HG03097 (cell line): ENCODE data around the gene NXPH1.

Experiments
- ATAC-seq: cut with Tn5 transposase; IDR thresholded peaks from one replicate; pipeline ENCODE4 v1.9.1; 2021; ENCODE audit not compliant: unreplicated experiment, low FRiP score

NXPH1 gene

DNA sequence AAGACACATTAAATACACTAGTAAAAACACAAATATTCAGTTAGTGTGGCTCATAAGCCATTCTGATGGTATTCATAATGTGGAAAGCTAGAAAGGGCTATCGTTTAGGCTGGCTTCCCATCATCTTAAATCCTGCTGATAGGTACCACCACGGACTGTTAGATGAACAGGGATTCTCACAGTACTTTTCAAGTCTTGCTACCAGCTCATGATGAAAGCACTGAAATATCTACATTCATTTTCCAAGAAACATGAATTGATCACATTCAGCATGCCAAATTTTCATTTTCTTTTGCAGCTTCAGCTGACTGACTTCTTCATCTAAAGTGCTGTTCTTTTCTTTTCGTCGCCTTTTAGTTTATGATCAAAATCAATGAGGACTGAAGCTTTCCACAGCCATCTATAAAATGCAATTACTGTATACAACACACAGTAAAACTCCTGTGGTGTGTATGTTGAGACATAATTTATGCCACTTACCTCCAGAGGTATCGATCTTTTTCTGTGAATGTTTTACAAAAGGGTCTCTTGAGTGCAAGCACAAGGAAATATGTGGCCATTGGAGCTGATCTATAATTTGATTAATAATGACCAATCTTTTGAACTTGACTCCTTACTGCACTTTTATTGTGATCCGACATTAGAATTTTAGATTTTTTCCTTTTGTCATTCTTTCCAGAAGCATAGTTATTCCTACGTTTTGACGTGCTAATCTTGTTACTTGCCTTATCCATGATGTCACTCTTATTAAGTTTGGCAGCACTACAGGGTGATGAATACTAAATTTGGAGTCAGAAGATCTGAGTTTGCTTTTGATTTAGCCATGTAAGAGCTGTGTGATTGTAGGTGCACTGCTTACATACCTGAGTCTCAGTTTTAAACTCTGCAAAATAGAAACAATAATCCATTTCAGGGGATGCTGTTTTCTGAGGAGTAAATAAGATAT lies 58.4 kb downstream of the NXPH1 start:
- ATAC-seq, result no peak

DNA sequence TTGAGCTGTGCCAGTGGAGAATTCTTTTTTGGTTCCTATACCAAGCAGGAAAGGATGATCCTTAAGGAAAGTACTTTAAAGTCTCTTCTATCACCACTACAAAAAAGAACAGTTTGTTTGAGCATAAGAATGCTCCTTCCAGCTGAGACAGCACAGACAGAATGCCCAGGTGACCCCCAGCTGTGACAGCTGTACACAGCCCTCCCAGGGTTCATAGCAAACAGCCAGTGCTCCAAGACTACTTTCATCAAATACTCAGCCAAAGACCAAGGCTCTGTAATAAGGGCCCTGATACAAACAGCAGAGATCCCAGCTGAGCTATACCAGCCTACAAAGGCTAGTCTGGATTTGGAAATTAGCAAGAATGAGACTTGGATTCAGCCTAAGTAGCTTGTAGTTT lies 65.7 kb downstream of the NXPH1 start:
- ATAC-seq, result no peak

DNA sequence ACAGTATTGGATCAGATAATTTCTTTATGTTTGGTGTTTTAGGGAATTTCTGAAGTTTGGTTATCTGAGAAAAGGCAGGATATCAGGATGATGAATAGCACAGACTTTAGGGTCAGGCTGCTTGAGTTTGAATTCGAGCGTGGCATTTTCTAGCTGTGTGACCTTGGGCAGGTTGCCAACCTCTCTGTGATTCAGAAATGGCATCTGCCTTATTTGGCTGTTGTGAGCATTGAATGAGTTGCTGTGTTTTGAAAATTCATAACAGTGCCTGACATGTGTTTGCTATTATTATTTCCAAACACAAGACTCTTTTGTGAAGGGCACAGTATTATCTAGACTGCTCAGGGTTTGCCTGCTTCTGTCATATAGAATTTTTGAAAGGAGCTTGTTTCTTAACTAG lies 66.9 kb downstream of the NXPH1 start:
- no peak for ATAC-seq

DNA sequence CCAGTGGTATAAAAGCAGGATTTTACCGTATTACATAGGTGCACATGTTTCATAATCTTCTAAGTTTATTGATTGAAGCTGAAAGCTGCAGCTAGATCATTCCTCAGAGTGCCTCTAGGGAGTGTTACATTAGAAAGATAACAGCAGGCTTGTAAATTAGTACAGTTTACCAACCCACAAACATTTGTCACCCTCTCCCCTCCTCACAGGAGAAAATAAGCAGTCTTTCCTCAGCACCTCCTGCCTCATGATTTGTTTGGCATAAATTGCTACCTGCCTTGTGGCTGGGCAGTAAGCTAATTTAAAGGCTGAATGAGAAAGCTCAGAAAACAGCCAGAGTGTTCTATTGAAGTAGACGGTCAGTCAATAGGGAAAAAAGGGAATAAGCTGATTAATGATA lies 74.2 kb downstream of the NXPH1 start:
- no peak for ATAC-seq

DNA sequence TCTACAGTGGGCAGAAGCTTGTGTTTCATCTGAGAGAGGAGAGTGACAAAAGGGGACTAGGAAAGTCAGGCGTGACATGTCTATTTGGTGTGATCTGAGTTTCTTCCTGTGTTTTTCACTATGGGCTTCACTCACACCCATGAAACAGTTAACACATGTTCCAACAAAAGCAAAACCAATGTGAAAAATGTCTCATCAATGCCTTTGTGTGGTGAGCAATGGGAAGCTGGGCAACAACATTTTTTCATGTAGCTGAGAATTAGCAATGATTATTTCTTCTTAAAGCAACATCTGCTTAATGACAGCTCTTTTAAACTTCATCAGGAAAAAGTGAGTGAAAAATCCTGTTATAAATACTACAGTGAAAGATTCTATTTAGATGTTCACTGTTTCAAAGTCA lies 76.2 kb downstream of the NXPH1 start:
- no peak for ATAC-seq

DNA sequence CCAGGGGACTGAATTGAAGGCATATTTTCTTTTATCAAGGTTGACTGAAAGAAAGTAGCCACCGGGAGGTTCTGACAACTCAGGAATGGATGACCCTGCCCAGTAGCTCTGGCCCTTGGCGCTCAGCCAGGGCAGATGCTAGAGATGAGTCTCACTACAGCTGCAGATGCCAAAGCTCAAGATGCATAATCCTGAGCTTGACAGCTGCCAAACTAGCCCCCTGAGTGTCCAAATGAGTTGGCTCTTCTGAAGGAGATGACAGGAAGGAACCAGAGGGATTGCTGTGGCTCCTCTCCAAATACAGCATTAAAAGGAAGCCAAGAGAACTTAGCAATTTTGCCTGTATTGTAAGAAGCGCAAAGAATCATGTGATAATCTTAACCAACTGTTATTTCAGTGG lies 78.4 kb downstream of the NXPH1 start:
- no peak for ATAC-seq

DNA sequence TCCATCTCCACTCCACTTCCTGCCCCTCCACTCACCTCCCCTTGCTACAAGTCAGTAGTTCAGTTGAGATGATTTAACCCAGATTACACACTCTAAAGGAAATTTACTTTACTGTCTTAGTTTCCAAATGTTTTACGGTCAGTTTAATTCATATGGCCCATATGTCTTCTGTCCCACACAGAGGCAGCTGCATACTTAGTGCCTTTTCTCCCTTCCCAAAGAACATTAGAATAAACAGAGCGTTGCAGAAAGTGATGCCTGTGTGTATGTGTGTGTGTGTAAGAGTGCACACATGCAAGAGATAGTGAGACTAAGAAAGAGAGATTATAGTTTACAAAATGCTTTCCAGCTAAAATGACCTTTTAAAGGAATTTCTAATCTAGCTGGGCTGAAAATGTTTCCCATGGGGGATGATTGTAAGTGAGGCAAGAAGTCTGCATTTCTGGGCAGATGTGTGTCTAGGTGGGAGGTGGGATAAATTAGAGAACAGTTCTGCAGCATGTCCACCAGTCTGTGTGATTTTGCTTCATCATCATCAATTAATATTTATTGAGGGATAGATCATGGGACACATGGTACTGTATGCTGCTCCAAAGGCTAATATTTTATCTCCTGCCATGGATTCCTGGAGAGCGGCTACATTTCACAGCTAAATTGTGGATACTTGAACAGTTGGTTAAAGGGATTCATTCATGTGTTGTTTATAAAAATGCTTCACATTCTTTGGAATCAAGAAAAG lies 81.5 kb downstream of the NXPH1 start:
- no peak for ATAC-seq

DNA sequence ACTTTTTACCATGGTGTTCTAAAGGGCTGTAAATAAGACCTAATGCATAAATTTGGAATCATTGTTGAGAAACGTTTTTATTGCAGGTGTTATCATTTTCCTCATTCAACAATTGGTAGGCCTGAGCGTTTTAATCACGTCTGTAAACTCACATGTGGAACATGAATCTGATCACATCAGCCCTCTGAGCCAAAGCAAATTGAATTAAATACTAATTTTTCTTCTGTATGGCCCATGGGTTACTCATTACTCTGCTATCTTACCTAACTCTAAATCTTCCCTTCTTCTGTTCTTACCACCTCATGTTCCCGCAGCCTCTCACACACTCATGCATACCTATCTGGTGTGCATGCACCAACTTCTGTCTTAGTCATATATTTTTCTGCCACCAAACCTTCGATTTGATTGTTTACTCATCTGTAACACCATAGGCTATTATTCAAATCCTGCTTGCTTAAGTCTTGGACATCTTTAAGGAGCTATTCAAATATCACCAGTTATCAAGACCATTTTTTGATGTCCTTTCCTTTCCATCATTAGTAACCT lies 82.3 kb downstream of the NXPH1 start:
- ATAC-seq, result no peak

DNA sequence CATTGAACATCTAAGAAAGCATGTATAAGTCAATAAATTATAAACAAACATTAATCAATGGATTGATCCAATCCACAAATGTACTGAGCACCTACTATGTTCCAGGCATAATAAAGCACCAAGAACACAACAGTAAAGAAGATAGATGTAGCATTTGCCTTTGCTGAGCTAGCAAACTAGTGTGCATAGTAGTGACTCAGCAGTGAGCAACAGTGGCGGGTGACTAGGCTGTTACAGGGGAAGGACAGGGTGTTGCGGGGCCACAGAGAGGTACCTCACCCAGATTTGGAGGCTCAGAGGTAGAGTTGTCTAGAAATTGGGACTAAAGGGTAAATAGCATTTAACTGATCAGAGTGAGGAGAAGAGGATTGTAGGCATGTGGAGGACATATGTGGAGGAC lies 83.6 kb downstream of the NXPH1 start:
- ATAC-seq, result no peak

DNA sequence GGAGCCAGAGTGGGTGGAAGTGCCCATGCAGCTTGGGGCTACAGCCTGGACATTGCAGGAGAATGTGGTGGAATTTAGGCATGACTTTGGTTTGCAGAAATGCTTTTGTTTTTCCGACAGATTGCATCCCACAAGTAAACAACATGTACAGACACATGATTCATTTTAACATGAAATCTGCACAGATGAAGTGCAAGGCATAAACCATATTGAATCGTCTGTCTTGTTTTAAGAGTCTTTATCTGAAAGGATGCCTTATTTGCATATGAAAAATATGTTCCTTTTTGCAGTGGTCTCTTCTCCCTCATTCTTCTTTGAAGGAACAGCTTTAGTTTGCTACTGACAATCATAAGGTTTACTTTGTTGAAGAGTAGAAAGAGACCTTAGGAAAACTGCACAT lies 94.9 kb downstream of the NXPH1 start:
- no peak for ATAC-seq

DNA sequence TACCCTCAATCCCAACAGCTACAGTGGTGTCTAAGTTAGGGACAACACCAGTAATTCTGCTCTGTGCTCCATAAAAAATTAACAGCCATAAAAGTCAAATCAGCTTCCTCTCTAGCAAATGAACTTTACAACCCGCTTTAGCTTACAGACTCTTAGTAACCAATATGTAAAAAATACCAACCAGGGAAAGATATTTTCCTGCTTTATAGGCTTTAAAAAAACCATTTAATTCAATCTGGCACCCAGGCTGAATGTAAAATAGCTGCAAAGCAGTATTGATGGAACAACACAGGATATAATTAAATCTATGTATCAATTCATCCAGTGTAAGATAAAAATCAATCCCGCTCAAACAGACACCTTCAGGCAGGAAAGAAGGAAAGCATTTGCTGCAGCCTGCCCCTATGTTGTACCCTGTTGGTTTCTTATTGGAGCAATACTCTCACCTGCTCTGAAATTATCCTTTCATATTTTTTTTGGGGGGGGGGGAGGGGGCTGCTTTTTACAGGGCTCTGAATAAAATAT lies 98.6 kb downstream of the NXPH1 start:
- no peak for ATAC-seq

DNA sequence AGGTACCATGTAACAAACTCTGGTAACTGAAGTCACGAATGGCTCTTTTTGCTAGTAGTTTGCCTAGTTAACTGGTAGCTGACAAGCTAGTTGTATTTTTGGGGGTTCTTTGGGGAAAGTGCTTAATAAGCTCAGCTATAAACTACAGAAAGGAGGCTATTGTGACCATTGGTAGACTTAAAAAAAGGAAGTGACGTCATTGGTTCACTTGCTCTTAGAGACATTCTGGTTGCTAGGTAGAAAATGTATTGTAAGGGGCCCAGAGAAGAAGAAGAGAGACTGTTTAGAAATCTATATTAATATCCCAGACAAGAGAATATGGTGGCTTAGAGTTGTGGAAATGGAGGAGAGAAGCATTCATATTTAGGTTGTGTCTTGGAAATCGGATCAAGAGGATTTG lies 103.0 kb downstream of the NXPH1 start:
- ATAC-seq, result peak; percentile 85

DNA sequence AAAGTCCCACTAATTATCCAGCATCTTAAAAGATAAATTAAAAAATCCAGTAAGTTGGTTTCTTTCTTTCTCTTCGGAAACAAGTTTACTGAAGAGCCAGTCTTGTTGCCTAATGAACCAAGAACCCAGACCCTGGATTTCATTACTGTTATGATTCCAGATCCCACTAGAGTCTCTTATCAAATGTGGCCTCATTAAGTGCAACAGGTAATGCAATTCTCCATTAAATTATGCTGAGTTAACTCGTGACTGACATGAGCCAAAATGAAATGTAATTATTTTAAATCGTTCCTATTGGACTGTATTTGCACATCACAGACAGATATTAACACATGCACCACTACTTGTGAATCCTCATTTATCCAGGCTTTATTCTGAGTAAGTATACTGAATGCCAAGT lies 115.6 kb downstream of the NXPH1 start:
- no peak for ATAC-seq

DNA sequence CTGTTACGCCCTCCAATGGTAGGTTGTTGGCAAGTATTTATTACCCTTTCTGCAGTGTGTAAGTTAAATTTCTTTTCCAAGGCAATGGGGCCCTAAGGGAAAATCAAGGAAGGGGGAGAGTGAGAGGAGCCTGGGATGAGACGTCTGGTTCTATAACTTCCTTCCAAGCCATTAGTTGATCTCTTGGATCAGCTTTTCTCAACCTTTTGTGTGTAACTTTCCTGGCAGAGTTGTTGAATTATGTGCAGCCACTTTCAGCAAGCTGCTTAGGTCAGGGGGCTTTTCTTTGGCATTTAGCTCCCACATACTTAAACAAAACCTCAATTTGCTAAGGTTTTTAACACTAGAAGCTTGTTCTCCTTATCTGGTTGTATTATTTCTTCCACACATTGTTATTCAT lies 127.1 kb downstream of the NXPH1 start:
- no peak for ATAC-seq

DNA sequence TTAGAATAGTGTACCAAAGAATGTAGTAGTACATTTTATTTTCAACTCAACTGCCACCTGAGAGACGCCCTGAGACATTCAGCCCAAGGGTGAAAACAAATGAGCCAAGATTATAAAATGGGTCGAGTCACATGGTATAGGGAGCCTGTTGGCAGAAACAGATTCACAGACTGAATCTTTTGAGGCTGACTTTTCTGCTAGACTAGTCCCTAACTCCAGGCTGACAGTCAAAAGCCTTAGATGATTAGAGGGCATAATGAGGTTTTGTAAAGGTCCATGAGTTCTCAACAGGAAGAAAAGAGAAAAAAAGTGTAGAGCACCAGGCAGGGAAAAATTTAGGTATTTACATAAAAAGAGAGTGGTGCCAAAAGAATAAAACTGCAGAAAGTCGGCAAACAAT lies 128.0 kb downstream of the NXPH1 start:
- no peak for ATAC-seq

DNA sequence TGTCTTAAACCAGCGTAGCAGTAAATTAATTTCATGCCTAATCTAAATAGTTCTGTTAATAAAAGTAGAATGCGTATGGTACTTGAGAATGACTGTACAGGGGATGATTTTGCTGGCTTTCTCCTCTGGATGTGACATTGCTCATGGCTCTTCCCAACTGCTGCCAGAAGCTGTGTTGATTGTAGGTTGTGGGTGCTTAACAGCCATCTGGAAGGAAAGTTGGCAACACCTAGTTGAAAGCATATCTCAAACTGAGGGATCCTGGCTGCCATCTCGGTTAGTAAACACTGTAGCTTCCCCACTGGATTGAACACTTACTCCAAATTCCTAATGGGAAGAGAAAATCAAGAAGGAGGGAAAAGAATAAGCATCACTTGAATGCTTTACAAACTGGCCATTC lies 130.9 kb downstream of the NXPH1 start:
- no peak for ATAC-seq

DNA sequence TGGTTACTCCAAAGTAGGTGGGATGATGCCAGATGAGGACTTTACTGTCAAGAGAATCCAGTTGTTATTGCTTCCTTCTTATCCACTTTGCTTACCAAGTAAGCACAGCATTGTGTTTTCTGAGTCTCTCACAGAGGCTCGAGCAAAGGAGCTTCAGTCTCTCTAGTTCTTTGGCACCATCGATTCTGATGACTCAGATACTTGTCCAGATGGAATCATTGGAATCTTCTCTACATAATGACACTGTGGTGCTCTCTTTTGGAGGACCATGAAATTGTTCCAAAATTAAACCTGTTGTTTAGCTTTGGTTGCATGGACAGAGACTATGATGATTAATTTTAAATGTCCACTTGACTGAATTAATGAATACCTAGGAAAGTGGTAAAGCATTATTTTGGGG lies 132.6 kb downstream of the NXPH1 start:
- ATAC-seq, result no peak

DNA sequence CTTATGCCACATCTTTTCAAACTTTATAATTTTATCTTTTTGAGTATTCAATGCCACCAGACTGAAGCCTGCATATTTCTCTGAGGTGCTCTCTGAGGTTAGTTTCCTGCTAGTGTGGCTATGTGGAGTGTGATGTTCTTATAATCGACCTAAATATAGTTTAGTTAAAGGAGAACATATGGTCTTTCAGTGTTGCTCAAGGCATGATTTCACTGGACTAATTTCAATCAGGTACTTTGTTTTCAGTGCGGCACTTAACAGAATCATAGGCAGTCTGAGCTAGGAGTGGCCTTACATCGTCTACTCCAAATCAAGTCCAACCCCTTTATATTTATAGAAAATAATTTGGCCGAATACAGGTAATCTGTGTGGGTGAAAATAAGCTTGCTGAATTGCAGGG lies 134.2 kb downstream of the NXPH1 start:
- ATAC-seq, result no peak

DNA sequence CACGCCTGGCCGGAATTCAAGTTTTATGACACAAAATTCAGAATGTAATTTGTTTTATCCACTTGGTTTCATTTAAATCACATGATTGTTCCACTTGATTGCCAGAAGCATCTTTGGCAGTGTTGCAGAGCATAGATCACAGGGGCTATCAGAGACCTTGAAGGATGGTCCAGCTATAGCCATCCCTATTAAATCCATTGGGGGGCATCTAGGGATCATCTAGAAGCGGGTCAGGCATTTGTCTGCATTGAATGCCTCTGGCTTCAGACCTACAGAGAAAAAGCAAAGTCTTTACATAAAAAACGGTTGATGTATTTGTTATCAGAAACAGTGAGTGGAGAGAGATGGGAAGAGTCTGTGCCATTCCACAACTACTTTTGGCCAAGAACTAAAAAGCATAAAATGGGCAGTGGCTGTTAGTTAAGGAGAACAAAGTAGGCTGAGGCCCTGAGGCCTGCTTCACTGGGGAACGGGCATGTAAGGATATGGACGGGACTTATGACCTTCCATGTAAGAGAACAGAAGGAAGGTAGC lies 146.3 kb downstream of the NXPH1 start:
- ATAC-seq, result no peak

DNA sequence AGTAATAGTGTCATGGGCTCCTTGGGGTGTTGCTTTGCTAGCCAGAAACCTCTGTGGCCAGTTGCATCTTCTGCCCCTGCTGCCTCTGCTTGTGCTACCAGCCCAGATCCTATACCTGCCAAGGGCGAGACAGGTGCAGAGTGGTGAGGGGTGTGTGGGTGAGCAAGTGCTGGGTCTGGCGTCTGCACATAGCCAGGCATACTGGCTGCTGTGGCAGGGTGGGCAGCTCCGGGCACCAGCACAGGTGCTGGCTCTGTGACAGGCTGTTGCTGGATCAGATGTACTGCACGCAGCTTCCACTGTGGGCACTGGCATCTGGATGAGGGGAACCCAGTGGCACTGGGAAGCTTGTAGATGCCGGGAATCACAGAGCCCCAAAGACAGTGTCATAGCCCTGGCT lies 148.4 kb downstream of the NXPH1 start:
- no peak for ATAC-seq

DNA sequence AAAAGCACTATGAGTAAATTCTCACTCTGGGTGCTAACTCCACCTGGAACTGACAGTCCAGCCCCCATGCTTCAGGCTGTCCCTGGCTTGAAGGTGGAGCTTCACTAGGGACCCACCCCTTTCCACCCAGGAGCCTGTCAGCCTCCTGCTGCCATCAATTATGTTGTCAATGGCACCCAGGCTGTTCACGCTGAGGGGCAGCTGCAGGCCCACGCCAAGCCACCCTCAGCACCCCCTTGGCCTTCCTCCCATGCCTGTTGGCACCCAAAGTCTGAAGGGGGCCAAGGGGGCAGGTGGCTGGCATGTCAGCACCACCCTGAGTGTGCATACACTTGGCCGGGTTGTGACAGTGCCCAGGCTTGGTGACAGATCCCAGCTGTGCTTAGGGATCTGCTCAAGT lies 149.3 kb downstream of the NXPH1 start:
- ATAC-seq, result no peak
